SKM-1 treated with dmso at 0.1 percent for 144 hours (cell line): ENCODE results near the gene FHOD1.

Experiments
- DNase-seq: peaks from one replicate; lab custom pipeline; 2025; ENCODE audit not compliant: unreplicated experiment; lab: John Stamatoyannopoulos, UW

The FHOD1 gene

GRCh38 chr16:67247192-67248072, at the start of gene FHOD1:
TSS of gene FHOD1 (minus strand) at chr16:67247481. CDS start at chr16:67247410, 71 bp downstream.
- DNase-seq, result peak; percentile 93

DNA sequence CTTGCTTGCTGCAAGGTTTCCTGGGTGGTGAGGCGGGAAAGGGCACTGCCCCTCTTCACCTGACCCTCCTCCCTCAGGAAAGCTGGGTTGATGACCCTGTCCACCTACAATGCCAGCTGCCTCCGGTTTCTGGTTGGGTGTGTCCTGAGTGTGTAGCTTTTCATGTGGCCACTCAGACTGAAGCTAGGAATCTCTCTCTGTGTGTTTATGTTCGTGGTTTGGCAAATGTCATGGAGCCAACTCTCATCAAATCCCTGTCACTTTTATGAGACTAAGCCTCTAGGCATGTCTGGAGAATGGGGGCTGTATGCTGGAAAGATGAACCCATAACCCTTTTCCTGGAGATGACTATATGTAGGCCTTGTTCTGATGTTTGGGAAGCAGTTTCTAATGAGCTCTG, 49.1 kb upstream of the FHOD1 start:
- DNase-seq, result no peak

- no peak for DNase-seq
Observed at GRCh38 chr16:67294938-67295361, 47.7 kb upstream of the FHOD1 start.

DNA sequence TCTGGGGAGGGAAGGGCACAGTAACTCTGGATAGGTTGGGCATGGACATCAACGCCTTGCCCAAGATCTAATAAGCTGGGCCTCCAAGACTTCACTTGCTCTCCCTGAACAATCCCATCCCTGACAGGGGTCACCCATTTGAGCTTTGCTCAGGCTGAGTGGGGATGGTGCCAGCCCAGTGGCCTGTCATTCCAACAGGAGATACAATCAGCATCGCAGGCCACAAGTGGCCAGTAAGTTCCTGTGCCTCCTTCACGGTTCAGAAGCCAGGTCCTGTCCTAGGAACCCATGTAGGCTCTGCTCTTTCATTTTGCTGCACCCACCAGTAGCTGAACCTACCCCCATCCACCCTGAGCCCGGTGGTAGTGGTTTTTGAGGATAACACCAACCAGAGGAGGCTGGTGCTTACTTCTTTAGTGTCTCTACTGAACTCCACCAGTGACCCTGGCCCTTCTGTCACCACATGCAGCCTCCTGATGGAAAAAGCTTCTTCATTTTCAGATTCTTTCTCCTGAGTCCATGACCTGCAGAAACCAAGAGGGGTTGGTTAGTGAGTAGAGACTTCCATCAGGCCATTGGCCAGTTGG, 47.0 kb upstream of the FHOD1 start:
- no peak for DNase-seq

GRCh38 chr16:67291461-67291860, 44.2 kb upstream of the FHOD1 start:
- DNase-seq, result no peak

- DNase-seq, result no peak
Observed at GRCh38 chr16:67287960-67288359, 40.7 kb upstream of the FHOD1 start.

DNA sequence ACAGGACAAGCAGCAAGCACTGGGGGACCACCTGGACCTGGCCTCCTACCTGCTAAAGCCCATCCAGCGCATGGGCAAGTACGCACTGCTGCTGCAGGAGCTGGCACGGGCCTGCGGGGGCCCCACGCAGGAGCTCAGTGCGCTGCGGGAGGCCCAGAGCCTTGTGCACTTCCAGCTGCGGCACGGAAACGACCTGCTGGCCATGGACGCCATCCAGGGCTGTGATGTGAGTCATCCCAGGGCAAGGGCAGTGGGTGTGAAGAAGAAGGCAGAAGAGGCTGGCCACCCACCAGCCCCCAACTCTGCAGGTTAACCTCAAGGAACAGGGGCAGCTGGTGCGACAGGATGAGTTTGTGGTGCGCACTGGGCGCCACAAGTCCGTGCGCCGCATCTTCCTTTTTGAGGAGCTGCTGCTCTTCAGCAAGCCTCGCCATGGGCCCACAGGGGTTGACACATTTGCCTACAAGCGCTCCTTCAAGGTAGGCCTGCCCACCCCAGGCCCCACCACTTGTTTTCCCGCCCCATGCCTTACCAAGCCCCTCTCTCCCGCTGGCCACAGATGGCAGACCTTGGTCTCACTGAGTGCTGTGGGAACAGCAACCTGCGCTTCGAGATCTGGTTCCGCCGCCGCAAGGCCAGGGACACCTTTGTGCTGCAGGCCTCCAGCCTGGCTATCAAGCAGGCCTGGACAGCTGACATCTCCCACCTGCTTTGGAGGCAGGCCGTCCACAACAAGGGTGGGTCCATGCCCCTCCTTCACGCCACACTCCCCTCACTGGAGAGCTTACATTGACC, 39.4 kb upstream of the FHOD1 start:
- DNase-seq, result no peak

DNA sequence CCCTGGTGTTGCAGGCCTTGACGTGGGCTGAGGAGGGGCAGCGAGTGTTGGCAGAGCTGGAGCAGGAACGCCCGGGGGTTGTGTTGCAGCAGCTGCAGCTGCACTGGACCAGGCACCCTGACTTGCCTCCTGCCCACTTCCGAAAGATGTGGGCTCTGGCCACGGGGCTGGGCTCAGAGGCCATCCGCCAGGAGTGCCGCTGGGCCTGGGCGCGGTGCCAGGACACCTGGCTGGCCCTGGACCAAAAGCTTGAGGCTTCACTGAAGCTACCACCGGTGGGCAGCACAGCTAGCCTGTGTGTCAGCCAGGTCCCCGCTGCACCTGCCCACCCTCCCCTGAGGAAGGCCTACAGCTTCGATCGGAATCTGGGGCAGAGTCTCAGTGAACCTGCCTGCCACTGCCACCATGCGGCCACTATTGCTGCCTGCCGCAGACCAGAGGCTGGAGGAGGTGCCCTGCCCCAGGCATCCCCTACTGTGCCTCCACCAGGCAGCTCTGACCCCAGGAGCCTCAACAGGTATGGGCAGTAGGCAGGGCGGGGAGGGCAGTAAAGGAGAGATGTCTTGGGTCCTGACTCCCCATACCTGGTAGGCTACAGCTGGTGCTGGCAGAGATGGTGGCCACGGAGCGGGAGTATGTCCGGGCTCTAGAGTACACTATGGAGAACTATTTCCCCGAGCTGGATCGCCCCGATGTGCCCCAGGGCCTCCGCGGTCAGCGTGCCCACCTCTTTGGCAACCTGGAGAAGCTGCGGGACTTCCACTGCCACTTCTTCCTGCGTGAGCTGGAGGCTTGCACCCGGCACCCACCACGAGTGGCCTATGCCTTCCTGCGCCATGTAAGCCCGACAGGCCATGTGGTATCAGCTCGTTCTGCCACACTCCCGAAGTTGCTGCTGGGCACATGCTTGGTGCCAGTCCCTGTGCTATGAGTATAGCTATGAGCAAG, 37.7 kb upstream of the FHOD1 start:
- DNase-seq, result no peak

GRCh38 chr16:67283826-67284555, 36.7 kb upstream of the FHOD1 start:
- no peak for DNase-seq

- no peak for DNase-seq
Observed at GRCh38 chr16:67283039-67283825, 36.0 kb upstream of the FHOD1 start.

DNA sequence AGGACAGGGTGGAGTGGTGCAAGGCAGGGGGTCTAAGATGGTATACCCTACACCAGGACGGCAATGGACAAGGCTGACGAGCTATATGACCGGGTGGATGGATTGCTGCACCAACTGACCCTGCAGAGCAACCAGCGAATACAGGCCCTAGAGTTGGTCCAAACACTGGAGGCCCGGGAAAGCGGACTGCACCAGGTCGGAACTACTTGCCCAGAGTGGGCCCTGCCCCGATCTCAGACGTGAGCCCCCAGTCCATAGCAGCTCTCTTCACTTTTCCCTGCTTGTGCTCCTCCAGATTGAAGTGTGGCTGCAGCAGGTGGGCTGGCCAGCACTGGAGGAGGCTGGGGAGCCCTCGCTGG, 35.1 kb upstream of the FHOD1 start:
- DNase-seq, result no peak

GRCh38 chr16:67281536-67282446, 34.5 kb upstream of the FHOD1 start:
- no peak for DNase-seq

- no peak for DNase-seq
Observed at GRCh38 chr16:67280090-67281015, 33.1 kb upstream of the FHOD1 start.

DNA sequence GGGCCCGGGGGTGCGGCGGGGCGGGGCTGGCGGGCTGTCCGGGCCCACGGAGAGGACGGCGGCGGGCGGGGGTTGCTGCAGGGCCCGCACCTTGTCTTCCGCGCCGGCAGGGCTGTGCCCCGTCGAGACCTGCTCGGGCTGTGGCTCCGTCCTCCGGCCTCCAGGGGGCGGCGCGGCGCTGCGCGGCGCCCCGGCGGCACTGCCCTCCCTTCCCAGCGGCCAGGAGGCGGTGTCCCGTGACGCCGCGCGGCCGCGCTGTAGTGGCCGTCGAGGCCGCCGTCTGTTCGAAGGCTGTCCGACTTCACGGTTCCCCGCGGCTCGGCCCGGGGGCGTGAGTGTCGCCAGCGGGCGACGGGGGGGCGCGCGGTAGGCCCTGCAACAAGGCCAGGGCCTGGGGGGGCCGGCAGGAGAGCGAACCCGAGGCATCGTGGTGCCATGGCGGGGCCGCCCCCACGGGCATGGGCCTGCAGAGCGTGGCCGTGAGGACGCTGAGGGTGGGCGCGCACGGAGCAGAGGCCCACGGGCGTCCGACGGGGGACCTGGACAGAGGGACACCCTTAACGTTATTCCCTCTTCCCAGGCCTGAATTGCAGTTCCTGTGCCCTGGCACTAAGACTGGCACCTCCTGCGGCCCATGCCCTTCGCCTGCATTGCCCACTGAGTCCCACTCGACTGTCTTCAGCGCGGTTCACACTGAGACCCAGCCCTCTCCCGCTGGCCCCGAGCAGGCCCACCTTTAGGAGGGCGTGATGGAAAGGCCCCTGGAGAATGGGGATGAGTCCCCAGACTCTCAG, 32.2 kb upstream of the FHOD1 start, which contains the start of gene PLEKHG4:
Gene PLEKHG4, plus strand, starts transcription at position 237 of the 794 bp plus-strand sequence. Its CDS starts 513 bp downstream, at position 750.
- peak; percentile 78 for DNase-seq

DNA sequence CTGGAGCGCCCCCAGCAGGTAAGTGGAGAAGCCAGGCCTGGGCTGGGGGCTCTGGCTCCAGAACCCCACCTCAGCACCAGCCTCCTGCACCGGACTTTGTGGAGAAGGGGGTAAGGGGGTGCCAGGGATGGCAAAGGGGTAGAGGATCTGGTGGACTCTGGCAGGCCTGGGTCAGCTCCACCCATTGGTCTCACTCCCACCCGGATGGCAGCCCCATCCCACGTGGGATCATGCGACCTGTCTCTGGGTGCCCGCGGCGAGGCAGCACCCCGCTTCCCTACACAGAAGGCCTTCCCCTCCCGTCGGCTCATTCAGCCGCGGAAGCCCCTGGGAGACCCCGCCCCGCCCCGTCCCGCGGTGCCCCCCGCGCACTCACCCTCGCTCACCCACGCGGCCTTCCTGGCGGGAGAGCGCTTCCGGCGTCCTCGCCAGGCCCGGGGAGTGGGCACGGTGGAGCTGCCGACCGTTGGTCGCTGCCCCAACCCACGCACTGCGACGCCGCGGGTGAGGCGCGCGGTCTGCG, 31.6 kb upstream of the FHOD1 start:
- DNase-seq, result peak; percentile 45
